ENCODE results near the gene DIPK1B.

The DIPK1B gene

DNA sequence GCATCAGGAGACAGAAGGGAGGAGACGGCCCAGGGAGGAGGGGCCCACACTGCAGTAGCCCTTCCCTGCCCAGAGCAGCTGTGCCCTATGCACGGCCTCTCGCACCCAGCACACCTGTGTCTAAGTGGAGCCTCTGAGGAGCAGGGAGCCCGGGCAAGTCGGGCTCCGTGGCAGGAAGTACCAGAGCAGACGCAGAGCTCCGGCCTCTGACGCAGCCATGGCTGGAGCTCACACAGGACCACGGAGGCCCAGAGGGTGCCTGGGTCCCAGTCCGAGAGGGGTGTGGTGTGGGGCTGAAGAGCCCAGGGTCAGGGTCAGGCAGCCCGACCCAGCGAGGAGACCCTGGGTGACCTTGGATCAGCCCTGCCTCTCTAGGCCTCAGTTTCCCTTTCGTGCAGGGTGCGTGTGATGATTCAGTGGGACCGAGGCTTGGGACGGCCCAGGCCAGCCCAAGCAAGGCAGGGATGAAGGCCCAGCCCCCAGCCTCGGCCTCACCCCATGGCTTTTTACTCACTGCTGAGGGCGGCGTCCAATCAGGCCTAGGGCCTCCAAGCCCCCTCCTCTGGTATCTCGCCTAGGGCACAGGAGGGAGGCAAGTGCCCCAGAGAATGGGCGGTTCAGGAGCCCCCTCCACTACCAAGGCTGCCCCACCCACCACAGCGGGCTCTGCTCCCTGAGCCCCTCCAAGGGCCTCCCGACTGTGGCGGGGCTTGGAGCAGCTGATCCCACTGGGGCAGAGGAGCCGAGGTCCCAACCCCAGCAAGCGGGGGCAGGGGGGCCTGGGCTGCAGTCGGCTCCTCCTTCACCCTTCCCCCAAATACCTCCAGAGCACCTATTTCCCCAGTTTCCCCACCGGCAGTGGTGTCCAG is 20.8 kb upstream of the DIPK1B start:
- TF ChIP-seq, protein P1, sequence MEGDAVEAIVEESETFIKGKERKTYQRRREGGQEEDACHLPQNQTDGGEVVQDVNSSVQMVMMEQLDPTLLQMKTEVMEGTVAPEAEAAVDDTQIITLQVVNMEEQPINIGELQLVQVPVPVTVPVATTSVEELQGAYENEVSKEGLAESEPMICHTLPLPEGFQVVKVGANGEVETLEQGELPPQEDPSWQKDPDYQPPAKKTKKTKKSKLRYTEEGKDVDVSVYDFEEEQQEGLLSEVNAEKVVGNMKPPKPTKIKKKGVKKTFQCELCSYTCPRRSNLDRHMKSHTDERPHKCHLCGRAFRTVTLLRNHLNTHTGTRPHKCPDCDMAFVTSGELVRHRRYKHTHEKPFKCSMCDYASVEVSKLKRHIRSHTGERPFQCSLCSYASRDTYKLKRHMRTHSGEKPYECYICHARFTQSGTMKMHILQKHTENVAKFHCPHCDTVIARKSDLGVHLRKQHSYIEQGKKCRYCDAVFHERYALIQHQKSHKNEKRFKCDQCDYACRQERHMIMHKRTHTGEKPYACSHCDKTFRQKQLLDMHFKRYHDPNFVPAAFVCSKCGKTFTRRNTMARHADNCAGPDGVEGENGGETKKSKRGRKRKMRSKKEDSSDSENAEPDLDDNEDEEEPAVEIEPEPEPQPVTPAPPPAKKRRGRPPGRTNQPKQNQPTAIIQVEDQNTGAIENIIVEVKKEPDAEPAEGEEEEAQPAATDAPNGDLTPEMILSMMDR (IDR thresholded peaks at IDR 0.05; ENCODE audit: low read depth, low read length) = no peak
- DNase-seq (ENCODE audit: low read depth, low spot score) = no peak
- in situ Hi-C loops (cut with HindIII; ENCODE audit: low sequenced_read_pairs) = no loop called here
- H3K4me3 ChIP-seq (ENCODE audit: low read depth, low read length) = no peak overlapping the region

DNA sequence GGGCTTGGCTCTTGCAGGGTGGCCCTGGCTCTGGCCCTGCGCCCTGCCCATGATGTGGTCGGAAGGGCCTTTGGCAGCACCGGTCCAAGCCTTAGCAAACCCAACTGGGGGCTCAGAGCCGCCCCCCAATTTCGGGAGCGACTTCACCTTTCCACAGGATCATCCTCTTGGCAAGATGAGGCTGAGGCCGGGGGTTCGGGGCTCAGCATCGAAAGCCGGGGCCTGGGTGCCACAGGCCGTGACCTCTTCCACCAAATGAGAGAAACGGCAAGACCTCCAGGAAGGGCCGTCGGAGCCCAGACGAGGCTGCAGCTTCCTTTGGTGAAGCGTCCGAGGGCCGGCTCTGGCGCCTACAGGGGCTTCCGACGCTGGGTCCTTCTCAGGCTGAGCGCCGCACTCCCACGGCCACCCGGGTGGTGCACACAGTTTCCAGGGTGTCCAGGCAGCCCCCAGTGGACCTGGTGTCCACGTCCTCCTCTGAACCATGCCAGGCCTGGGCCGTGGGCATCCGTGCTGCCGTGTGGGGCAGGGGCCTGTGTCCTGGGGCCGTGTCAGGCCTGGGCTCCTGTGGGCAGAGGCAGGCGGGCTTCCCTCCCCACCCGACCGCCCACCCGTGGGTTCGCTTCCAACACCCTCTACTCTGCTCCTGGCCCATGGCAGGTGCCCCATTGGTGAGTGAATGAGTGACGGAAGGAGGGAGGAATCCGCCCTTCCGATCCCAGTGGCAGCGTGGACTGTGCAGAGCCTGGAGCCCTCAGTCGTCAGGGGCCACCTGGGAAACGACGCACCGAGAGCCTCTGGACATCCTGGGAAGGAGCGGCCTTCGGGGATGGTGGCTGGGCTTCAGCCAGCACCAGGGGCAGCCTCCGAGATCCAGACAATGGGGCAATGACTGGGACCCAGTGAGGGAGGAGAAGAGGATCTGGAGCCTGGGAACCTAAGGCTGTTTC is 19.9 kb upstream of the DIPK1B start:
- in situ Hi-C loops (cut with HindIII; ENCODE audit: low sequenced_read_pairs) = no loop called here
- DNase-seq (ENCODE audit: low read depth, low spot score) = no peak
- TF ChIP-seq, protein P1 (IDR thresholded peaks at IDR 0.05; ENCODE audit: low read depth, low read length) = no peak
- H3K4me3 ChIP-seq (ENCODE audit: low read depth, low read length) = no peak overlapping the region

DNA sequence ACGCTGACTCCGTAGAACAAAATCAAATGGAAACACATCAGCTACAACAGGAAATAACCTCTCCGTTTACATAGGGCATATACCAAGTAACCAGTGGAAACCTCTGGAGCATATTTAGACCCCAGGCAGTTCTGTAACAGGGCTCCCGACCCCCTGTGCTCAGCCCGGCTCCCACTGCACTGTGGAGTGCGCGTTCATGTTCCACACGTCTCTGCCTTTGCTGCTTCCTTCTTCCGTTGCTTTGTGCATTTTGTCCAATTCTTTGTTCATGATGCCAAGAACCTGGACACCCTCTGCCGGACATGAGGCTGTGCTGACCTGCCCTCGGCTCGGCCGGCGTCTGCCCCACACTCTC is 19.3 kb upstream of the DIPK1B start:
- in situ Hi-C loops (cut with HindIII; ENCODE audit: low sequenced_read_pairs) = no loop called here
- no peak overlapping the region for H3K4me3 ChIP-seq (ENCODE audit: low read depth, low read length)
- TF ChIP-seq, protein P1 (IDR thresholded peaks at IDR 0.05; ENCODE audit: low read depth, low read length) = no peak
- DNase-seq (ENCODE audit: low read depth, low spot score) = no peak

DNA sequence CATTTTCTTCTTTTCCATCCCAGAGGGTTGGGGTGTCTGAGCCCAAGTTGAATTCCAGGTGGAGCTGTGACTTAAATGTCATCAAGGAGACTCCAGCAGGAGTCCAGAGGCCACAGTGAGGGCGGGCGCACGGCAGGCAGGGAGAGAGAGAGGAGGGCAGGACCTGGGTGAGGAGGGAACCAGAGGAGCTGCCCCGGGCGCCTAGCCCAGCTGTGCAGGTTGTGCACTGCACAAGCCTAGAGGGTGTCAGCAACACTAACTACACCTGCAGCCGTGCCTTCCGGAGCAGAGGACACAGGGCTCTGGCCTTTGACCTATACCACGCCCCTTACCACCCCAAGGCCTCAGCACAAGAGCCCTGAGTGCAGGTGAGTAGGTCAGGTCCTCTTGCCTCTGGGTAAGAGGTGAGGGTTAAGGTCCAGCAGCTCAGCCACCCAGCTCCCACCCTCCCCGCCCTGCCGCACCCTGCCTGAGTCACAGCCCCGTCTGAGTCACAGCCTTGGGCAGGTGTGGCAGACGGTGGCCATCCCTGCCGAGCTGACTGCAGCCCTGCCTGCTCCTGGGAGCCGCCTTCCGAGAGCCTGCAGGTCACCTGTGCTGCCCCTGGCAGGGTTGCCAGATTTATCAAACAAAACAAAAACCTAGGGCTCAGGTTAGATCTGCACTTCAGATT is 18.7 kb upstream of the DIPK1B start:
- TF ChIP-seq, protein P1 (IDR thresholded peaks at IDR 0.05; ENCODE audit: low read depth, low read length) = no peak
- H3K4me3 ChIP-seq (ENCODE audit: low read depth, low read length) = no peak overlapping the region
- in situ Hi-C loops (cut with HindIII; ENCODE audit: low sequenced_read_pairs) = no loop called here
- peak; percentile 16 for DNase-seq (ENCODE audit: low read depth, low spot score)

DNA sequence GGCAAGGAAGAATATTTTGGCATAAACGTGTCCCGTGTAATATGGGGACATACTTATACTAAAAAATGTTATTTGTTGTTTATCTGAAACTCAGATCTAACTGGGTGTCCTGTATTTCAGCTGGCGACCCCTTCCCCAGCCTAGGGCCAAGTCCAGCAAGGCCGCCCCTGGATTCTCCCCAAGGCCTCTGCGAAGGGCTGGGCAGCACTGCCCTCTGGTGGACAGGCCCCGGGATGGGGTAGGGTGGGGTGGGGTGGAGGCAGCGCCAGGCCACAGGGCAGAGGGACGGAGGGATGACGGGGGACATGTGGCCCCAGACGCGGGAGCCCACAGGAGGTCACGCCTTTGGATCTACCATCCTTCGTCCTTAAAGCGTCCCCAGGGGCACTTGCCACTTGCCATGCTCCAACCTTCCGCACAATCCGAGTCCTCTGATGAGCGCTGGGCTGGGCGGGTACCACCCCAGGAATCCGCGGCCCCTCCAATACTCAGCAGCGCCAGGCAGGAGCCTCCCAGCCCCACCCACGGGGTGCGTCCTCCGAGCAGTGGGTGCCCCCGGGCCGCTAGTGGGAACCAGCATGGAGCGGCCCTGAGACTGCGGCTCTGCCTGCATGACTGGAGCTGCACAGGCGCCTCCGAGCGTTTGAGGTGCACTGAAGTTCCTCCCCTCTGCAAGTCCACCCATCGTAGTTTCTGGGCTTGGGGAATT is 18.1 kb upstream of the DIPK1B start:
- in situ Hi-C loops (cut with HindIII; ENCODE audit: low sequenced_read_pairs) = no loop called here
- DNase-seq (ENCODE audit: low read depth, low spot score) = no peak
- H3K4me3 ChIP-seq (ENCODE audit: low read depth, low read length) = no peak overlapping the region
- TF ChIP-seq, protein P1 (IDR thresholded peaks at IDR 0.05; ENCODE audit: low read depth, low read length) = peak; percentile 79

DNA sequence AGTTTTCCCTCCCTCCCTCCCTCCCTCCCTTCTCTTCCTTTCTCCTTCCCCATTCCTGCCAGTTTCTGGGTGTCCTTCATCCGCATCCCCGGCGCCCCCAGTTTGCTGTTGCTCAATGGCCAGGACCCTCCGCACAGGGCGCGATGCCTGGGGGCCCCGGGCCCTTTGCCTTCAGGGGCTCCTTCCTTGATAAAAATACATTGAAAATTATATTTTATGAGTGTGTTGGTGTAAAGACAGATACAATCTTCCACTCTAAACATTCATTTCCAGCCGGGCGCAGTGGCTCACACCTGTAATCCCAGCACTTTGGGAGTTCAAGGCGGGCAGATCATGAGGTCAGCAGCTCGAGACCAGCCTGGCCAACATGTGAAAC is 17.5 kb upstream of the DIPK1B start:
- no peak overlapping the region for H3K4me3 ChIP-seq (ENCODE audit: low read depth, low read length)
- TF ChIP-seq, protein P1 (IDR thresholded peaks at IDR 0.05; ENCODE audit: low read depth, low read length) = no peak
- DNase-seq (ENCODE audit: low read depth, low spot score) = no peak
- in situ Hi-C loops (cut with HindIII; ENCODE audit: low sequenced_read_pairs) = no loop called here

Data from astrocyte of the spinal cord (primary cell).